Liver (tissue), 9 donors: Measurements from ENCODE around the gene PTPRB. TPM values are rescaled to one million over a fixed set of nuclear protein-coding genes. Genes with fewer than 3 reads are reported as not detected.

Source experiments
- DNase-seq: peaks from one replicate; pipeline ENCODE4 v3.0.0-alpha.2; 2017; ENCODE audit warnings: low spot score
- H3K27ac ChIP-seq, 2 donors: one replicate each; pipeline ENCODE4 v1.7.0; 2013; ENCODE audit warnings: inconsistent platforms in 2 of 2, low read length in 2 of 2, control low read depth in 1 of 2, low read depth in 1 of 2, mild to moderate bottlenecking in 1 of 2
- H3K27me3 ChIP-seq, 4 donors: one replicate each; pipeline versions ENCODE4 v1.6.1 to v1.7.0; 2013; ENCODE audit warnings: low read length in 3 of 4, inconsistent platforms in 1 of 4, mild to moderate bottlenecking in 1 of 4, moderate library complexity in 1 of 4; ENCODE audit not compliant: control insufficient read depth in 4 of 4, insufficient read depth in 4 of 4
- H3K36me3 ChIP-seq, 4 donors: one replicate each; pipeline versions ENCODE4 v1.6.1 to v1.7.0; 2013; ENCODE audit warnings: low read length in 3 of 4, mild to moderate bottlenecking in 3 of 4, low read depth in 1 of 4, moderate library complexity in 1 of 4; ENCODE audit not compliant: control insufficient read depth in 4 of 4, insufficient read depth in 3 of 4
- H3K4me1 ChIP-seq, 4 donors: one replicate each; pipeline versions ENCODE4 v1.6.1 to v1.7.0; 2013; ENCODE audit warnings: low read length in 3 of 4, mild to moderate bottlenecking in 3 of 4, moderate library complexity in 1 of 4; ENCODE audit not compliant: control insufficient read depth in 4 of 4, insufficient read depth in 4 of 4
- H3K4me3 ChIP-seq, 3 donors: one replicate each; pipeline versions ENCODE4 v1.6.1 to v1.7.0; 2013; ENCODE audit warnings: low read length in 3 of 3, control low read depth in 1 of 3, low read depth in 1 of 3, mild to moderate bottlenecking in 1 of 3
- H3K9ac ChIP-seq, 2 donors: one replicate each; pipeline ENCODE4 v1.7.0; 2013; ENCODE audit warnings: low read length in 2 of 2, mild to moderate bottlenecking in 2 of 2, moderate library complexity in 2 of 2, control low read depth in 1 of 2, low read depth in 1 of 2
- H3K9me3 ChIP-seq, 4 donors: one replicate each; pipeline versions ENCODE4 v1.6.1 to v1.7.0; 2013; ENCODE audit warnings: low read length in 3 of 4; ENCODE audit not compliant: control insufficient read depth in 4 of 4
- EGR1 ChIP-seq, 2 donors: IDR thresholded peaks; 2 replicates each; pipeline ENCODE4 v1.6.1; 2016 to 2018; ENCODE audit warnings: antibody characterized with exemption in 2 of 2, low read depth in 2 of 2
- FOXA2 ChIP-seq: IDR thresholded peaks from 2 replicates; pipeline ENCODE4 v1.6.1; 2016; ENCODE audit warnings: antibody characterized with exemption
- GABPA ChIP-seq, 2 donors: IDR thresholded peaks in 1 of 2; conservative IDR thresholded peaks in 1 of 2; 2 replicates each; pipeline ENCODE4 v1.6.1; 2016; ENCODE audit warnings: antibody characterized with exemption in 2 of 2, mild to moderate bottlenecking in 1 of 2, moderate library complexity in 1 of 2
- HNF4A ChIP-seq, 2 donors: conservative IDR thresholded peaks; 2 replicates each; pipeline ENCODE4 v1.6.1; 2016; ENCODE audit warnings: antibody characterized with exemption in 2 of 2, mild to moderate bottlenecking in 2 of 2
- HNF4G ChIP-seq: IDR thresholded peaks from 2 replicates; pipeline ENCODE4 v1.6.1; 2016; ENCODE audit warnings: antibody characterized with exemption
- JUND ChIP-seq, 2 donors: IDR thresholded peaks; 2 replicates each; pipeline ENCODE4 v1.6.1; 2016; ENCODE audit warnings: antibody characterized with exemption in 2 of 2
- NR2F2 ChIP-seq: IDR thresholded peaks from 2 replicates; pipeline ENCODE4 v1.6.1; 2016; ENCODE audit warnings: antibody characterized with exemption
- RAD21 ChIP-seq, 2 donors: IDR thresholded peaks; 2 replicates each; pipeline ENCODE4 v1.6.1; 2016; ENCODE audit warnings: antibody characterized with exemption in 2 of 2, mild to moderate bottlenecking in 2 of 2
- RXRA ChIP-seq, 2 donors: IDR thresholded peaks; 2 replicates each; pipeline ENCODE4 v1.6.1; 2017 to 2018; ENCODE audit warnings: antibody characterized with exemption in 2 of 2, mild to moderate bottlenecking in 1 of 2
- SP1 ChIP-seq: IDR thresholded peaks from 2 replicates; pipeline ENCODE4 v1.6.1; 2018; ENCODE audit warnings: antibody characterized with exemption, mild to moderate bottlenecking
- TAF1 ChIP-seq: conservative IDR thresholded peaks from 2 replicates; pipeline ENCODE4 v1.6.1; 2016; ENCODE audit warnings: antibody characterized with exemption, mild to moderate bottlenecking
- YY1 ChIP-seq: IDR thresholded peaks from 2 replicates; pipeline ENCODE4 v1.6.1; 2016; ENCODE audit warnings: antibody characterized with exemption, mild to moderate bottlenecking
- WGBS: extraction: QIAGEN DNeasy Blood & Tissue Kit; methylation state at CpG from one replicate; pipeline ENCODE4 v1.1.7; 2013; 5-methylcytosine and 5-hydroxymethylcytosine counted together
- polyA plus RNA-seq, 2 donors: library from polyadenylated mRNA; stranded (reverse) in 1 of 2; unstranded in 1 of 2; fragments of 200-250 nt in 1 of 2; fragments of >200 nt in 1 of 2; fragmentation: Nextera tagmentation in 1 of 2; extraction: Ambion mirVana in 1 of 2; gene quantifications; one replicate each; pipeline versions ENCODE4 v1.2.1 to v1.2.3, GENCODE V29; 2013 to 2015
- total RNA-seq, 2 donors: library from RNA; depleted of rRNA; stranded (reverse); fragments of >200 nt; gene quantifications; one replicate each; pipeline ENCODE4 v1.2.3, GENCODE V29; 2014
- TF ChIP-seq, protein P1 (sequence below): IDR thresholded peaks from 2 replicates; pipeline ENCODE4 v1.6.1; 2016; ENCODE audit warnings: antibody characterized with exemption
- TF ChIP-seq, protein P2 (sequence below): IDR thresholded peaks from 2 replicates; pipeline ENCODE4 v1.6.1; 2016; ENCODE audit warnings: antibody characterized with exemption, mild to moderate bottlenecking
- TF ChIP-seq, protein P3 (sequence below): IDR thresholded peaks from 2 replicates; pipeline ENCODE4 v1.6.1; 2016; ENCODE audit warnings: antibody characterized with exemption
- TF ChIP-seq, protein P4 (sequence below): IDR thresholded peaks from 2 replicates; pipeline ENCODE4 v1.6.1; 2016; ENCODE audit warnings: antibody characterized with exemption
- donor health status: healthy.
- donor health status: healthy.
- donor health status: healthy.
- donor health status: healthy.
- donor health status: healthy.

Gene PTPRB
- total and polyA plus RNA-seq, 4 donors, result 6.3 to 64.9 (median 8.4) TPM

DNA sequence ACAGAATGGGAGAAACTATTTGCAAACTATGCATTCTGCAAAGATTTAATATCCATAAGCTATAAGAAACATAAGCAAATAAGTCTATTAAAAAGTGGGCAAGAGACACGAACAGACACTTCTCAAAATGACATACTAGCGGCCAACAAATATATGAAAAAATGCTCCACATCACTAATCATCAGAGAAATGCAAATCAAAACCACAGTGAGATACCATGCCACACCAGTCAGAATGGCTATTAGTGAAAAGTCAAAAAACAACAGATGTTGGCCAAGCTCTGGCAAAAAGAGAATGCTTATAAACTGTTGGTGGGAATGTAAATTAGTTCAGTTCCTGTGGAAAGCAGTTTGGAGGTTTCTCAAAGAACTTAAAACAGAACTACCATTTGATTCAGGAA, 149.8 kb downstream of the PTPRB start:
- Histone ChIP-seq H3K27me3 (no peaks in the 10 kb centered on the region), H3K27ac (no peak overlapping the region), H3K9me3 (no peaks in the 10 kb centered on the region), H3K36me3 (no peaks in the 10 kb centered on the region), H3K4me3 (no peak overlapping the region), H3K4me1 (no peaks in the 10 kb centered on the region), H3K9ac (no peak overlapping the region)
- TF ChIP-seq, protein P1, sequence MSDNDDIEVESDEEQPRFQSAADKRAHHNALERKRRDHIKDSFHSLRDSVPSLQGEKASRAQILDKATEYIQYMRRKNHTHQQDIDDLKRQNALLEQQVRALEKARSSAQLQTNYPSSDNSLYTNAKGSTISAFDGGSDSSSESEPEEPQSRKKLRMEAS, result no peak
- TF ChIP-seq EGR1 (IDR thresholded peaks at IDR 0.05; ENCODE audit: low read depth in 2 of 2) (no peak), RXRA (IDR thresholded peaks at IDR 0.05) (no peak), JUND (IDR thresholded peaks at IDR 0.05) (no peak), RAD21 (IDR thresholded peaks at IDR 0.05) (no peak), NR2F2 (no peak), GABPA (IDR thresholded peaks at IDR 0.05 in 1 of 2, conservative IDR thresholded peaks at IDR 0.05 in 1 of 2) (no peak), TAF1 (no peak), SP1 (no peak), HNF4G (no peak), HNF4A (conservative IDR thresholded peaks at IDR 0.05) (no peak)
- TF ChIP-seq, protein P2, sequence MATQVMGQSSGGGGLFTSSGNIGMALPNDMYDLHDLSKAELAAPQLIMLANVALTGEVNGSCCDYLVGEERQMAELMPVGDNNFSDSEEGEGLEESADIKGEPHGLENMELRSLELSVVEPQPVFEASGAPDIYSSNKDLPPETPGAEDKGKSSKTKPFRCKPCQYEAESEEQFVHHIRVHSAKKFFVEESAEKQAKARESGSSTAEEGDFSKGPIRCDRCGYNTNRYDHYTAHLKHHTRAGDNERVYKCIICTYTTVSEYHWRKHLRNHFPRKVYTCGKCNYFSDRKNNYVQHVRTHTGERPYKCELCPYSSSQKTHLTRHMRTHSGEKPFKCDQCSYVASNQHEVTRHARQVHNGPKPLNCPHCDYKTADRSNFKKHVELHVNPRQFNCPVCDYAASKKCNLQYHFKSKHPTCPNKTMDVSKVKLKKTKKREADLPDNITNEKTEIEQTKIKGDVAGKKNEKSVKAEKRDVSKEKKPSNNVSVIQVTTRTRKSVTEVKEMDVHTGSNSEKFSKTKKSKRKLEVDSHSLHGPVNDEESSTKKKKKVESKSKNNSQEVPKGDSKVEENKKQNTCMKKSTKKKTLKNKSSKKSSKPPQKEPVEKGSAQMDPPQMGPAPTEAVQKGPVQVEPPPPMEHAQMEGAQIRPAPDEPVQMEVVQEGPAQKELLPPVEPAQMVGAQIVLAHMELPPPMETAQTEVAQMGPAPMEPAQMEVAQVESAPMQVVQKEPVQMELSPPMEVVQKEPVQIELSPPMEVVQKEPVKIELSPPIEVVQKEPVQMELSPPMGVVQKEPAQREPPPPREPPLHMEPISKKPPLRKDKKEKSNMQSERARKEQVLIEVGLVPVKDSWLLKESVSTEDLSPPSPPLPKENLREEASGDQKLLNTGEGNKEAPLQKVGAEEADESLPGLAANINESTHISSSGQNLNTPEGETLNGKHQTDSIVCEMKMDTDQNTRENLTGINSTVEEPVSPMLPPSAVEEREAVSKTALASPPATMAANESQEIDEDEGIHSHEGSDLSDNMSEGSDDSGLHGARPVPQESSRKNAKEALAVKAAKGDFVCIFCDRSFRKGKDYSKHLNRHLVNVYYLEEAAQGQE, result no peak
- TF ChIP-seq, protein P3, sequence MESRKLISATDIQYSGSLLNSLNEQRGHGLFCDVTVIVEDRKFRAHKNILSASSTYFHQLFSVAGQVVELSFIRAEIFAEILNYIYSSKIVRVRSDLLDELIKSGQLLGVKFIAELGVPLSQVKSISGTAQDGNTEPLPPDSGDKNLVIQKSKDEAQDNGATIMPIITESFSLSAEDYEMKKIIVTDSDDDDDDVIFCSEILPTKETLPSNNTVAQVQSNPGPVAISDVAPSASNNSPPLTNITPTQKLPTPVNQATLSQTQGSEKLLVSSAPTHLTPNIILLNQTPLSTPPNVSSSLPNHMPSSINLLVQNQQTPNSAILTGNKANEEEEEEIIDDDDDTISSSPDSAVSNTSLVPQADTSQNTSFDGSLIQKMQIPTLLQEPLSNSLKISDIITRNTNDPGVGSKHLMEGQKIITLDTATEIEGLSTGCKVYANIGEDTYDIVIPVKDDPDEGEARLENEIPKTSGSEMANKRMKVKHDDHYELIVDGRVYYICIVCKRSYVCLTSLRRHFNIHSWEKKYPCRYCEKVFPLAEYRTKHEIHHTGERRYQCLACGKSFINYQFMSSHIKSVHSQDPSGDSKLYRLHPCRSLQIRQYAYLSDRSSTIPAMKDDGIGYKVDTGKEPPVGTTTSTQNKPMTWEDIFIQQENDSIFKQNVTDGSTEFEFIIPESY, result no peak
- TF ChIP-seq, protein P4, sequence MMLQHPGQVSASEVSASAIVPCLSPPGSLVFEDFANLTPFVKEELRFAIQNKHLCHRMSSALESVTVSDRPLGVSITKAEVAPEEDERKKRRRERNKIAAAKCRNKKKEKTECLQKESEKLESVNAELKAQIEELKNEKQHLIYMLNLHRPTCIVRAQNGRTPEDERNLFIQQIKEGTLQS, result no peak
- DNase-seq, result no peak
- WGBS, result 87% methylated on average over 2 of the region's 2 CpGs

DNA sequence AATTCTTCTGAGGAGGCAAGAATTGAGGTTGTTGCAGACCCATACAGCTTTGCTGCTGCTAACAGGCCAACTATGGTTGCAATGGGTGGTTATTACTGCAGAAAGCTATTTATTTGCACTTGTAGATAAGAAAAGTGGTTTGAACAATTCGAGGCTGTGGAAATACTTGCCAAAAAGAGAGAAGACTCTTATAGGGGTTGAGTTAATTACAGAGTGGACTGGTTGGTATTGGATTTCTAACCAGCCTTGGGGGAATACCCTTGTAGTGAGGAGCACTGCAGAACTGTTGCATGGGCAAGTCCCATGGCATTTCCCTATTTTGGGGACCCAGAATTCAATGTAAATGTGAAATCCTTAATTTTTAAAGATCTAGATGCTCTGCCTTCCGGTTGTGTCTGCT, 150.6 kb downstream of the PTPRB start:
- Histone ChIP-seq H3K4me3 (no peak overlapping the region), H3K36me3 (no peaks in the 10 kb centered on the region), H3K27ac (no peak overlapping the region), H3K27me3 (no peaks in the 10 kb centered on the region), H3K4me1 (no peaks in the 10 kb centered on the region), H3K9me3 (no peaks in the 10 kb centered on the region), H3K9ac (no peak overlapping the region)
- no peak for DNase-seq
- 44% methylated on average over 2 of the region's 2 CpGs for WGBS
- TF ChIP-seq FOXA2 (no peak), TAF1 (no peak), GABPA (IDR thresholded peaks at IDR 0.05 in 1 of 2, conservative IDR thresholded peaks at IDR 0.05 in 1 of 2) (no peak), EGR1 (IDR thresholded peaks at IDR 0.05; ENCODE audit: low read depth in 2 of 2) (no peak), HNF4A (conservative IDR thresholded peaks at IDR 0.05) (no peak), NR2F2 (no peak), YY1 (no peak), RAD21 (IDR thresholded peaks at IDR 0.05) (no peak), RXRA (IDR thresholded peaks at IDR 0.05) (no peak), HNF4G (no peak)
- TF ChIP-seq, protein P2, result no peak
